ENCODE measurements around the gene UBE2Z.
A peak's percentile ranks its signal among the peaks of the same experiment; 100 is the strongest.

UBE2Z gene

DNA sequence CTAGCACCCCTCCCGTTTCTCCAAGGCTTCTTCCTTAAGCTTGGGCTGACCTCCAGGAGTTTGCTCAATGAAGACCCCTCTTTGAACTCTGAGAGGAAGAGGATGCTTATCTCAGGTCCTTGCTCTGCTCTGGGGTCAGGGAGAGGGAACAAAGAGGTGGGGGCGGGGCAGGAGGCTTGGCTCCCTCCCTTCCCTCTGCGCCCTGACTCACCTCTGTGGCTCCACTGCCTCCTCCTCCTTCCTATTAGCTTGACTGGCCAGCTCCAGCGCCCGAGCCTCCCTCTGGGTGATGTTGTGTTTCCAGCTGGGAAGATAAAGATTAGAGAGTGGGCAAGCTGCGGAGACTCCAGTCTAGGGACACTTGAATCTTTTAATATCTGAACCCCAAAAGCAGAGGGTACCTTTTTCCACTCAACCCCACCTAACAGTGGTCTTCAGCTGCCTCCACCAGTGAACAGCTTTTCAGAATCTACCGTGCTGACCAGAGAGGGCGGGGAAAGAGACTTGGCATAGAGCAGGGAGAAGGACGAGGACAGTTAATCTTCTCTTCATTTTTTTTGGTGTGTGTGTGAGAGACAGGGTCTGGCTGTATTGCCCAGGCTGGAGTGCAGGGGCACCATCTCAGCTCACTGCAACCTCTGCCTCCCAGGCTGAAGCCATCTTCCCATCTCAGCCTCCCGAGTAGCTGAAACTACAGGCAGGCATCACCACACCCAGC is 53.5 kb downstream of the UBE2Z start:
- Histone ChIP-seq H3K4me3 (ENCODE audit: low read length) (peak overlapping the region; percentile 51), H3K9me3 (ENCODE audit: control insufficient read depth, low read length) (no peaks in the 10 kb centered on the region), H3K9ac (ENCODE audit: low read length) (no peak overlapping the region), H3K4me1 (ENCODE audit: control insufficient read depth, insufficient read depth, low read length) (peaks cover 14% of the 10 kb centered on the region), H3K36me3 (ENCODE audit: control insufficient read depth, insufficient read depth, low read length, severe bottlenecking) (no peaks in the 10 kb centered on the region), H3K27me3 (replicated peaks; ENCODE audit: control insufficient read depth, insufficient read depth, low read length) (no peaks in the 10 kb centered on the region)
- DNase-seq (ENCODE audit: low read depth) = peak; percentile 59

DNA sequence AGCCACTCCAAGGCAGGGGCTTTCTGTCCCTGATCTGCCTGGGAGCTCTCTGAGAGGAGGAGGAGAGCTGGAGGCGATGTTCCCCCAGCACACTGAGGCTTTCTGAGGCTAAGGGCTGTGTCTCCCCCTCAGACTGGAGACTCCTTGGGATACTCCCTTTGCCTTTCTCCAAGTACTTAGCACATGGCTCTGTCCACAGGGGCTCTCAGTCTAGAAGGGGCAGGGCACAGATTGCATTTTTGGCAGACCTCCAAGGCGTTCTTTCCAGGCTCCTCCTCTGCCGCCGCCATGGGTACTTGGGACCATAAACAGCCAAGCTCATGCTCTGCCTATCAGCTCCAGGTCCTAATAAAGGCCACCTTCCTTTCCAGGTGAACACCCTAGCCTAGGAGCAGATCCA is 62.0 kb downstream of the UBE2Z start:
- Histone ChIP-seq H3K9me3 (ENCODE audit: control insufficient read depth, low read length) (no peaks in the 10 kb centered on the region), H3K4me3 (ENCODE audit: low read length) (no peak overlapping the region), H3K27me3 (replicated peaks; ENCODE audit: control insufficient read depth, insufficient read depth, low read length) (no peaks in the 10 kb centered on the region), H3K36me3 (ENCODE audit: control insufficient read depth, insufficient read depth, low read length, severe bottlenecking) (no peaks in the 10 kb centered on the region), H3K9ac (ENCODE audit: low read length) (no peak overlapping the region), H3K4me1 (ENCODE audit: control insufficient read depth, insufficient read depth, low read length) (peaks cover 19% of the 10 kb centered on the region)
- DNase-seq (ENCODE audit: low read depth) = no peak

DNA sequence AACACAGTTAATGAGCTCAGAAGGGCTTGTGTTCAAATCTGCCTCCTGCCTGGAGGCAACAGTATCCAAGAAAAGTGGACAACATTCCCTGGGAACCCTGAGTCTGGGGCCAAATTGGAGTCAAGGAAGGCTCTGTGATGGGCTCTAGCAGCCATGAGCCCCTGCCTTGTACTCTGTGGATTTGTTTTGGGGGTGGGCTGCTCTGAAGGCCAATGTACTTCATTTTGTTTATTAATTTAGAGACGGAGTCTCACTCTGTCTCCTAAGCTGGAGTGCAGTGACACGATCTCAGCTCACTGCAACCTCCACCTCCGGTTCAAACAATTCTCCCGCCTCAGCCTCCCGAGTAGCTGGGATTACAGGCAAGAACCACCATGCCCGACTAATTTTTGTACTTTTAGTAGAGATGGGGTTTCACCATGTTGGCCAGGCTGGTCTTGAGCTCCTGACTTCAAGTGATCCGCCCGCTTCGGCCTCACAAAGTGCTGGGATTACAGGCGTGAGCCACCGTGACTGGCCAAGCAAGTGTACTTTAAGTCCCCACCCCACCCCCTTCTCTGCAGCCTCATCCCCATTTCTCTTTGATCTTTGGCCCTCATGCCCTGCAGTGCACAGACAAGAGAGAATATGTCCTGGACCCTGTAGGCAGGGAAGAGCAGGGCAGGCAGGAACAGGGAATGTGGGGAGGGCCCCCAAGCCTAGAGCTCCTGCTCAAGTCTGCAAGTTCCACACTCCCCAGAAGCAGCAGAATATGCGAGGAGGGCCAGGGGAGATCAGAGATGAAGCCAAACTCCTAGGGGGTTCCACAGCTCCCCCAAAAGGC is 62.9 kb downstream of the UBE2Z start:
- no peak for DNase-seq (ENCODE audit: low read depth)

DNA sequence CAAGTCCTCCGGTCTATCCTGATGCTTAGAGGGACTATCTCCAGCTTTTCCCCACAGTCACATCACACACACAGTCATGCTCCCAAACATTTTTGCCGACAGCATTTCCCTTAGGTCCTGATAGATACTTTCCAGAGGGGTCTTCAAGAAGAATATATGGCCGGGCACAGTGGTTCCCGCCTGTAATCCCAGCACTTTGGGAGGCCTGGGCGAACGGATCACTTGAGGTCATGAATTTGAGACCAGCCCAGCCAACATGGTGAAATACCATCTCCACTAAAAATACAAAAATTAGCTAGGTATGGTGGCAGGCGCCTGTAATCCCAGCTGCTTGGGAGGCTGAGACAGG is 64.5 kb downstream of the UBE2Z start:
- no peak for DNase-seq (ENCODE audit: low read depth)
- H3K9me3 ChIP-seq (ENCODE audit: control insufficient read depth, low read length) = no peaks in the 10 kb centered on the region
- H3K36me3 ChIP-seq (ENCODE audit: control insufficient read depth, insufficient read depth, low read length, severe bottlenecking) = no peaks in the 10 kb centered on the region
- no peaks in the 10 kb centered on the region for H3K27me3 ChIP-seq (replicated peaks; ENCODE audit: control insufficient read depth, insufficient read depth, low read length)
- H3K9ac ChIP-seq (ENCODE audit: low read length) = no peak overlapping the region
- peaks cover 19% of the 10 kb centered on the region for H3K4me1 ChIP-seq (ENCODE audit: control insufficient read depth, insufficient read depth, low read length)
- H3K4me3 ChIP-seq (ENCODE audit: low read length) = peak overlapping the region; percentile 21

More for the DNA sequence above, 62.9 kb downstream of the UBE2Z start:
- Histone ChIP-seq H3K9me3 (ENCODE audit: control insufficient read depth, low read length) (no peaks in the 10 kb centered on the region), H3K9ac (ENCODE audit: low read length) (no peak overlapping the region), H3K27me3 (replicated peaks; ENCODE audit: control insufficient read depth, insufficient read depth, low read length) (no peaks in the 10 kb centered on the region), H3K36me3 (ENCODE audit: control insufficient read depth, insufficient read depth, low read length, severe bottlenecking) (no peaks in the 10 kb centered on the region), H3K4me3 (ENCODE audit: low read length) (no peak overlapping the region), H3K4me1 (ENCODE audit: control insufficient read depth, insufficient read depth, low read length) (peaks cover 19% of the 10 kb centered on the region)

DNA sequence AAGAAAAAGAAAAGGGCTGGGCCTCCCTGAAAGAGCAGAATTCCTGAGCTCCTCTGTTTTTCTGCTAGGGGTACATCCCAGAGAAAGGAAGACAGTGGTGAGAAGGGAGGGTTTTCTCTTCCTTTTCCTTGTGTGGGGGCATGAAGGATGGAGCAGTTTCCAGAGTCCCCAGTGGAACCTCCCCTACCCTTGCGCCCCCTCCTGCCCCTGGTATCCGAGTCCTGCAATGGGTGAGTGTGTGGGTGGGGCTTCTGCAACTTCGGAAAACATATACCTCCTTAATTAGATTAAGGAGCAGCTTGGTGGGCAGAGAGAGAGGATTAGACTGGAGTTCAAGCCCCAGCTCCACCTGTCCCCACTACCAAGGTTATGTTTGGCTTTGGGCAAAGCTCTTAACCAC is 65.6 kb downstream of the UBE2Z start:
- Histone ChIP-seq H3K36me3 (ENCODE audit: control insufficient read depth, insufficient read depth, low read length, severe bottlenecking) (no peaks in the 10 kb centered on the region), H3K4me1 (ENCODE audit: control insufficient read depth, insufficient read depth, low read length) (peaks cover 19% of the 10 kb centered on the region), H3K27me3 (replicated peaks; ENCODE audit: control insufficient read depth, insufficient read depth, low read length) (no peaks in the 10 kb centered on the region), H3K9me3 (ENCODE audit: control insufficient read depth, low read length) (no peaks in the 10 kb centered on the region), H3K4me3 (ENCODE audit: low read length) (no peak overlapping the region), H3K9ac (ENCODE audit: low read length) (no peak overlapping the region)
- DNase-seq (ENCODE audit: low read depth) = no peak
